GM18951 (cell line): ENCODE data around the gene LCAT.
"Not testable (repeated sequence)": the region's sequence is repeated elsewhere in the genome, so short reads cannot be mapped to it uniquely, and the experiment has no call there.

Source experiments
- POLR2A ChIP-seq: IDR thresholded peaks from 4 replicates; pipeline ENCODE4 v1.6.1; 2011; ENCODE audit warnings: mild to moderate bottlenecking; ENCODE audit not compliant: insufficient read length, insufficient read depth; ENCODE audit errors: extremely low read depth
- in situ Hi-C: fragments of 300-500 bp; cut with MboI; formaldehyde crosslinking; loops from one replicate; pipeline ENCODE4 v1.12.0; 2022; ENCODE audit warnings: low sequenced_read_pairs, mixed read lengths, inconsistent platforms; ENCODE audit not compliant: unreplicated experiment

Gene LCAT

GRCh38 chr16:67948015-67948414 lies 4.1 kb upstream of the LCAT start:
- in situ Hi-C loops = no loop called here
- no peak for TF ChIP-seq POLR2A

DNA sequence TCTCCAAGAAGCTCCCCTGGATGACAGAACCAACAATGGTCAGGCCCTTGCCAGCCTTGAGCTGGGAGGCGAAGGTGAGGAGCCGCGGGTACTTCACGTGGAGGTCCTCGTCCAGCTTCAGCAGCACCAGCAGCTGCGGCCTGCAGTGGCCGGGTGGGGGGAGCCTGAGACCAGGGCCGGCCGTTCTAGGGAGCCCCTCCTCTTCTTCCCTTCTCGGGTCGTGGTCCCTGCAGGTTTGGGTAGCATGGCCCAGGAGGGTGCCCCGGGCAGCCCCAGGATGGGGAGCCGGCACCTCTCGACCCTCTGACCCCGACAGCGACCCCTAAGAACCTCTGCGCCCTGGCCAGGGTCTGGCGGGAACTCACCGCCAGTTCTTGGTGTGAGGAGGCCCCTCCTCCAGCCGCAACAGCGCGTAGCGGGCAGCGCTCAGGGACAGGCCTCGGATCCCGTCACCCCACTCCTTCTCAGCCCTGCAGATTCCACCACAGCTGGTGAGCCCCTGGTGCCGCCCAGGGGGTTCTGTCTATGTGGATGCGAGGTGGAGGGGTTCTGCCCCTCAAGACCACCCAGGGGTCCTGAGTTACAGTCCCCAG lies 3.1 kb upstream of the LCAT start:
- peak; percentile 18 for TF ChIP-seq POLR2A
- in situ Hi-C loops = no loop called here

DNA sequence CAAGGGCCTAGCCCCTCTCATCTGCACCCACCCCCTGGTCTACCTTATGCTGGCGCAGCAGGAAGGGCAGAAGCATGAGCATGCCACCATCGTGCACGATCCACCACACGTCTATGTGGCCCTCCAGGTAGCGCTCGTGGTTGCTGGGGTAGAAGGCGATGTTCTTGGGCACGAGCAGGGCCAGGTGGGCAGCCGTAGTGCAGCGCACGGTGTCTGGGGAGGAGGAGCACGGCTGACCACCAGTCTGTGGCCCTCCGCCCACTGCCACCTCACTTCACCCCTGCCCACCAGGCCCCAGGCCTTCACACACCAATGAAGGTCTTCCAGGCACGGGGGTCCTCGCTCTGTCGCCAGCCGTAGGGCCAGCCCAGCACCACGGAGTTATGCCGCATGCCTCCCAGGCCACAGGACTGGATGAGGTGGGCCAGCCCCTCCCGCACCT lies 2.2 kb upstream of the LCAT start:
- no peak for TF ChIP-seq POLR2A
- in situ Hi-C loops = no loop called here

- TF ChIP-seq POLR2A = no peak
- in situ Hi-C loops = no loop called here
These were observed 1.5 kb upstream of the LCAT start for GRCh38 chr16:67945392-67945933.

- no peak for TF ChIP-seq POLR2A
- in situ Hi-C loops = no loop called here
These were observed 921 bp upstream of the LCAT start for GRCh38 chr16:67944690-67945391.

DNA sequence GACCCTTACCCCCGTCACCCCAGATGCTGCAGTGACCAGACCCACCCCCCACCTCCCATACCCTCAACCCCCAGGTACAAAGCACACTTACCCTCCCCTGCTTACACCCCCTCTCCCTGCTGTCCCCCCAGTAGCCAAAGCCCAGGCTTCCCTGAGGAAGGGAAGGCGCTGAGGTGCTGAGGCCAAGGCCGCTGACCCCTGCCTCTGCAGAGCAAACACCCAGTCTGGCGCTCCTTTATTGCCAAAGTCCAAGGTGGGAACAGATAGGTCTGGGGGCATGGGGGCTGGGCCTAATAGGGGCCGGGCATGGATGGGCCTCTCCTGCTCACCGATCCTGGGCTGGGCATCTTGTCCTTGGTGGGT lies 683 bp downstream of the LCAT start:
- no peak for TF ChIP-seq POLR2A
- in situ Hi-C loops = no loop called here

- TF ChIP-seq POLR2A = no peak
These were observed 1.2 kb downstream of the LCAT start for GRCh38 chr16:67942510-67943255.

DNA sequence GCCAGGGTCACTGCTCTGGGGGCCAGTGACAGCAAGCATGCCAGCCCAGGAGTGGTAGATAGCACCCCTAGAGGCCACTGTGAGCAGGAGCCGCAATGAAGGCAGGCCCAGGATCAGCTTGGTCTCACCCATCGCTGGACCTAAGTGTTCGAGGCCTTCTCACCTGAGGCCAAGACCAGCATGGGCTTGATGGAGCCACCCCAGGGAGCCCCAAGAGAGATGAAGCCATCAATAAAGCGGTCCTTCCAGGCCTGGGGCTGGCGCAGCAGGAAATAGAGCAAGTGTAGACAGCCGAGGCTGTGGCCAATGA lies 1.8 kb downstream of the LCAT start:
- in situ Hi-C loops = no loop called here
- TF ChIP-seq POLR2A = no peak

More at GRCh38 chr16:67942510-67943255, 1.2 kb downstream of the LCAT start:
- in situ Hi-C loops = no loop called here

- in situ Hi-C loops = no loop called here
- no peak for TF ChIP-seq POLR2A
These were observed 2.3 kb downstream of the LCAT start for GRCh38 chr16:67941469-67942199.

DNA sequence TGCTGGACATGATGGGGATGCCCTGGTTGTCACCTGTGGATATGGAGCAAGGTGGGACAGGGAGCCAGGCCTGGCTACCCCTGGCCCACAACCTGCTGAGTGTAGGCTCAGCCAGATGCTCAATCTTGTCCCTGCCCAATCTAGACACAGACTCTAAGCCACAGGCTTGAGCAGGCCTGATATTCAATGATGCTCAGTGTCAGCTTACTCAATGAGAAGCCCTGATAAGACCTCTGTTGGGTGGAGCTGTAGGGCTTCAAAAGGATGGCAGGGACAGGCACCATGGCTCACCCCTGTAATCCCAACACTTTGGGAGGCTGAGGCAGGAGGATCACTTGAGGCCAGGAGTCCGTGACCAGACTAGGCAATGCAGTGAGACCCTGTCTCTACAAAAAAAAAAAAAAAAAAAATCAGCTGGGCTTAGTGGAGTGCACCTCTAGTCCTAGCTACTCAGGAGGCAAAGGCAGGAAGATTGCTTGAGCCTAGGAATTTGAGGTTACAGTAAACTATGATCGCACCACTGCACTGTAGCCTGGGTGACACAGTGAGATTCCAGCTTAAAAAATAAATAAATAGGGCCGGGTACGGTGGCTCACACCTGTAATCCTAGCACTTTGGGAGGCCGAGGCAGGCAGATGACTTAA lies 3.4 kb downstream of the LCAT start:
- TF ChIP-seq POLR2A = no peak

GRCh38 chr16:67939507-67940445 lies 4.1 kb downstream of the LCAT start:
- TF ChIP-seq POLR2A = peak; percentile 6
- in situ Hi-C loops = no loop called here

More for the DNA sequence above, 3.4 kb downstream of the LCAT start:
- in situ Hi-C loops = no loop called here

DNA sequence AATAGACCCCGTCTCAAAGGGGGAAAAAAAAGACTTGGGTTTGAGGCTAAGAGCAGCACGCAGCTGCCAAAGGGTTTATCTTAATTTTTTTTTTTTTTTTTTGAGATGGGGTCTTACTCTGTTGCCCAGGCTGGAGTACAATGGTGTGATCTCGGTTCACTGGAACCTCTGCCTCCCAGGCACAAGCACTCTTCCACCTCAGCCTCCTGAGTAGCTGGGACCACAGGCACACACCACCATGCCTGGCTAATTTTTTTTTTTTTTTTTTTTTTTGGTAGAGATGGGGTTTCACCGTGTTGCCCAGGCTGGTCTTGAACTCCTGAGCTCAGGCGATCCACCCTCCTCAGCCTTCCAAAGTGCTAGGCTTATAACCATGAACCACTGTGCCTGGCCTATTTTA lies 6.2 kb downstream of the LCAT start:
- in situ Hi-C loops = not testable (repeated sequence)
